Stimulated activated CD4-positive, alpha-beta T cell treated with anti-CD3 and anti-CD28 coated beads, Interleukin-1b, Interleukin-23, amount 100 ng/mL, for 24 hours (primary cell): Measurements from ENCODE around the gene CDYL.

ENCODE experiments used
- DNase-seq, 4 experiments: peaks; one replicate each; pipeline ENCODE4 v3.0.0-alpha.2; 2020; ENCODE audit warnings: low read depth in 4 of 4, low spot score in 1 of 4

Gene CDYL

GRCh38 chr6:4961322-4962168 lies 185.3 kb downstream of the CDYL start:
- no peak for DNase-seq

GRCh38 chr6:4962905-4963304 lies 186.7 kb downstream of the CDYL start:
- DNase-seq, result no peak

GRCh38 chr6:4964675-4965561 lies 188.7 kb downstream of the CDYL start:
- DNase-seq, result no peak

- no peak for DNase-seq
Observed at GRCh38 chr6:4965562-4966389, 189.6 kb downstream of the CDYL start.

- no peak for DNase-seq
Observed at GRCh38 chr6:4967301-4968030, 191.3 kb downstream of the CDYL start.

- no peak for DNase-seq
Observed at GRCh38 chr6:4969609-4970285, 193.5 kb downstream of the CDYL start.

GRCh38 chr6:4970739-4971395 lies 194.7 kb downstream of the CDYL start:
- DNase-seq, result no peak

GRCh38 chr6:4971851-4972250 lies 195.6 kb downstream of the CDYL start:
- DNase-seq, result no peak

- DNase-seq, result no peak
Observed at GRCh38 chr6:4972438-4972837, 196.2 kb downstream of the CDYL start.

GRCh38 chr6:4973415-4973814 lies 197.2 kb downstream of the CDYL start:
- no peak for DNase-seq

- DNase-seq, result no peak
Observed at GRCh38 chr6:4973982-4974745, 198.0 kb downstream of the CDYL start.

- no peak for DNase-seq
Observed at GRCh38 chr6:4974962-4975361, 198.8 kb downstream of the CDYL start.

GRCh38 chr6:4975506-4975905 lies 199.3 kb downstream of the CDYL start:
- no peak for DNase-seq

- DNase-seq, result no peak
Observed at GRCh38 chr6:4977468-4977867, 201.3 kb downstream of the CDYL start.

GRCh38 chr6:4979426-4979825 lies 203.2 kb downstream of the CDYL start:
- no peak for DNase-seq

- DNase-seq, result no peak
Observed at GRCh38 chr6:4981761-4982160, 205.6 kb downstream of the CDYL start.

GRCh38 chr6:4983322-4983721 lies 207.1 kb downstream of the CDYL start:
- no peak for DNase-seq

GRCh38 chr6:4986999-4987398 lies 210.8 kb downstream of the CDYL start:
- no peak for DNase-seq

GRCh38 chr6:4987432-4987831 lies 211.2 kb downstream of the CDYL start:
- no peak for DNase-seq
